HCT116 (cell line): ENCODE measurements around the gene EVC2. TPM values are rescaled to one million over a fixed set of nuclear protein-coding genes. Genes with fewer than 3 reads are reported as not detected.

Experiments
- ATAC-seq: fragments of 200-7000 bp; cut with Tn5 transposase; 2 replicates; pipeline ENCODE4 v1.9.1; 2020; ENCODE audit warnings: mild to moderate bottlenecking, moderate library complexity
- BruUV-seq: library from RNA; stranded (reverse); fragments of 400-500 nt; replicated peaks from 2 replicates; lab custom pipeline; 2021; lab: Mats Ljungman, UMichigan
- CTCF ChIA-PET: fragments of 300-600 bp; sonication (Branson Sonifier 250); formaldehyde crosslinking; loops from one replicate; lab custom pipeline; 2021; ENCODE audit warnings: antibody characterized with exemption; lab: Charles Lee
- POLR2A ChIA-PET: fragments of 300-600, 350-600 bp; sonication (Branson Sonifier 250); formaldehyde crosslinking; loops from one replicate; lab custom pipeline; 2021; ENCODE audit warnings: antibody characterized with exemption; lab: Charles Lee
- RAD21 ChIA-PET, 2 experiments: fragments of 300-600 bp; sonication (Branson Sonifier 250); formaldehyde crosslinking; loops; one replicate each; lab custom pipeline; 2023; ENCODE audit warnings: low total read pairs in 2 of 2; ENCODE audit not compliant: uncharacterized antibody in 2 of 2, unreplicated experiment in 2 of 2, low non-redundant PET in 1 of 2; lab: Charles Lee
- DNase-seq: peaks from one replicate; pipeline ENCODE4 v3.0.0-alpha.2; 2010; ENCODE audit warnings: low read depth, low spot score
- H2AFZ ChIP-seq: fragments of 200-600 bp; shearing (Covaris generic), sonication (generic); 2 replicates; pipeline ENCODE4 v1.6.1; 2017; ENCODE audit warnings: low read depth, mixed run types, mixed read lengths, antibody characterized with exemption, low read length; ENCODE audit not compliant: poor library complexity, severe bottlenecking
- H3K27ac ChIP-seq: 2 replicates; pipeline ENCODE4 v1.5.1; 2012; ENCODE audit warnings: low read depth, low read length
- H3K27me3 ChIP-seq: fragments of 200-600 bp; sonication (generic); 2 replicates; pipeline ENCODE4 v1.6.1; 2016; ENCODE audit warnings: mixed run types, low read length, mixed read lengths; ENCODE audit not compliant: insufficient read depth
- H3K36me3 ChIP-seq, 2 experiments: fragments of 200-500 bp in 1 of 2; fragments of 200-600 bp in 1 of 2; sonication (Bioruptor generic) in 1 of 2; sonication (generic) in 1 of 2; 2 replicates each; pipeline versions ENCODE4 v1.5.1 to v1.6.1; 2014 to 2016; ENCODE audit warnings: low read length in 2 of 2, inconsistent platforms in 1 of 2, mixed read lengths in 1 of 2, mixed run types in 1 of 2; ENCODE audit not compliant: insufficient read depth in 2 of 2, control insufficient read depth in 1 of 2
- H3K4me1 ChIP-seq, 2 experiments: fragments of 200-600 bp in 1 of 2; sonication (generic) in 1 of 2; 2 replicates each; pipeline versions ENCODE4 v1.5.1 to v1.6.1; 2012 to 2017; ENCODE audit warnings: low read length in 2 of 2, inconsistent platforms in 1 of 2, mild to moderate bottlenecking in 1 of 2, mixed read lengths in 1 of 2, mixed run types in 1 of 2, moderate library complexity in 1 of 2; ENCODE audit not compliant: insufficient read depth in 2 of 2, control insufficient read depth in 1 of 2
- H3K4me2 ChIP-seq: fragments of 200-600 bp; sonication (generic); 2 replicates; pipeline ENCODE4 v1.6.1; 2017; ENCODE audit warnings: mixed run types, low read length, mixed read lengths
- H3K4me3 ChIP-seq, 2 experiments: fragments of 200-600 bp in 1 of 2; sonication (generic) in 1 of 2; replicated peaks in 1 of 2; 2 replicates each; pipeline ENCODE4 v1.5.1; 2011 to 2016; ENCODE audit warnings: low read length in 2 of 2, control low read depth in 1 of 2, low read depth in 1 of 2, mild to moderate bottlenecking in 1 of 2, mixed read lengths in 1 of 2, mixed run types in 1 of 2
- H3K79me2 ChIP-seq: fragments of 200-600 bp; sonication (generic); 2 replicates; pipeline ENCODE4 v1.6.1; 2017; ENCODE audit warnings: mild to moderate bottlenecking, mixed run types, low read length, moderate library complexity, mixed read lengths; ENCODE audit not compliant: insufficient read depth
- H3K9ac ChIP-seq: fragments of 200-600 bp; sonication (generic); 2 replicates; pipeline ENCODE4 v1.6.1; 2016; ENCODE audit warnings: low read length, mixed read lengths
- H3K9me2 ChIP-seq: fragments of 200-600 bp; sonication (generic), shearing (Covaris generic); 2 replicates; pipeline ENCODE4 v1.6.1; 2017; ENCODE audit warnings: mixed run types, mild to moderate bottlenecking, moderate library complexity; ENCODE audit not compliant: insufficient read depth
- H3K9me3 ChIP-seq, 2 experiments: fragments of 200-500 bp in 1 of 2; fragments of 200-600 bp in 1 of 2; sonication (Bioruptor generic) in 1 of 2; sonication (generic) in 1 of 2; 2 replicates each; pipeline ENCODE4 v1.6.1; 2014 to 2017; ENCODE audit warnings: low read length in 2 of 2, mixed read lengths in 2 of 2, inconsistent platforms in 1 of 2, low read depth in 1 of 2, mild to moderate bottlenecking in 1 of 2, mixed run types in 1 of 2, moderate library complexity in 1 of 2; ENCODE audit not compliant: control insufficient read depth in 1 of 2, insufficient read depth in 1 of 2
- H4K20me1 ChIP-seq: fragments of 200-600 bp; sonication (generic), shearing (Covaris generic); 2 replicates; pipeline ENCODE4 v1.6.1; 2017; ENCODE audit warnings: mixed run types, mild to moderate bottlenecking, moderate library complexity; ENCODE audit not compliant: insufficient read depth
- CEBPB ChIP-seq: IDR thresholded peaks from 2 replicates; pipeline ENCODE4 v1.6.1; 2012; ENCODE audit warnings: low read depth
- EGR1 ChIP-seq: IDR thresholded peaks from 2 replicates; pipeline ENCODE4 v1.6.1; 2012; ENCODE audit warnings: low read depth
- ELF1 ChIP-seq: IDR thresholded peaks from 2 replicates; pipeline ENCODE4 v1.6.1; 2012; ENCODE audit warnings: low read depth, borderline replicate concordance
- EZH2phosphoT487 ChIP-seq: fragments of 200-600 bp; IDR thresholded peaks from 2 replicates; pipeline ENCODE4 v1.6.1; 2018; ENCODE audit warnings: antibody characterized with exemption, borderline replicate concordance
- FOSL1 ChIP-seq: IDR thresholded peaks from 2 replicates; pipeline ENCODE4 v1.6.1; 2012; ENCODE audit warnings: low read depth
- POLR2AphosphoS5 ChIP-seq: IDR thresholded peaks from 2 replicates; pipeline ENCODE4 v1.6.1; 2011; ENCODE audit warnings: mild to moderate bottlenecking, low read depth, low read length, moderate library complexity
- RAD21 ChIP-seq: IDR thresholded peaks from 2 replicates; pipeline ENCODE4 v1.6.1; 2012; ENCODE audit warnings: low read depth, mild to moderate bottlenecking
- SIN3A ChIP-seq: IDR thresholded peaks from 2 replicates; pipeline ENCODE4 v1.6.1; 2012; ENCODE audit warnings: low read depth
- SP1 ChIP-seq: IDR thresholded peaks from 2 replicates; pipeline ENCODE4 v1.6.1; 2012; ENCODE audit warnings: low read depth
- YY1 ChIP-seq: IDR thresholded peaks from 2 replicates; pipeline ENCODE4 v1.6.1; 2011; ENCODE audit warnings: low read length, low read depth, moderate library complexity, mild to moderate bottlenecking; ENCODE audit not compliant: insufficient replicate concordance; ENCODE audit errors: extremely low read depth
- ZFX ChIP-seq: fragments of 450-650 bp; IDR thresholded peaks from 2 replicates; pipeline ENCODE4 v1.6.1; 2017
- ZNF274 ChIP-seq: fragments of 200-500 bp; sonication (Bioruptor generic); IDR thresholded peaks from 2 replicates; pipeline ENCODE4 v1.6.1; 2014; ENCODE audit warnings: mild to moderate bottlenecking, low read depth, low read length, inconsistent platforms
- intact Hi-C: fragments of 100-400 bp; cut with micrococcal nuclease; formaldehyde crosslinking; loops from 2 replicates; pipeline ENCODE4 v1.10.0; 2022
- total RNA-seq: library from RNA; stranded (reverse); gene quantifications from one replicate; pipeline ENCODE4 v1.2.1, GENCODE V29; 2021; ENCODE audit not compliant: unreplicated experiment
- TF ChIP-seq, protein P1 (sequence below): IDR thresholded peaks from 2 replicates; pipeline ENCODE4 v1.6.1; 2012
- TF ChIP-seq, protein P2 (sequence below): IDR thresholded peaks from 2 replicates; pipeline ENCODE4 v1.6.1; 2011; ENCODE audit warnings: mild to moderate bottlenecking, low read length, moderate library complexity; ENCODE audit not compliant: insufficient replicate concordance; ENCODE audit errors: extremely low read depth
- TF ChIP-seq, protein P3 (sequence below): IDR thresholded peaks from 2 replicates; pipeline ENCODE4 v1.6.1; 2012; ENCODE audit warnings: low read depth
- TF ChIP-seq, protein P4 (sequence below): IDR thresholded peaks from 2 replicates; pipeline ENCODE4 v1.6.1; 2012

EVC2 gene
- total RNA-seq, 1 experiment from 2014 or later, result not detected

DNA sequence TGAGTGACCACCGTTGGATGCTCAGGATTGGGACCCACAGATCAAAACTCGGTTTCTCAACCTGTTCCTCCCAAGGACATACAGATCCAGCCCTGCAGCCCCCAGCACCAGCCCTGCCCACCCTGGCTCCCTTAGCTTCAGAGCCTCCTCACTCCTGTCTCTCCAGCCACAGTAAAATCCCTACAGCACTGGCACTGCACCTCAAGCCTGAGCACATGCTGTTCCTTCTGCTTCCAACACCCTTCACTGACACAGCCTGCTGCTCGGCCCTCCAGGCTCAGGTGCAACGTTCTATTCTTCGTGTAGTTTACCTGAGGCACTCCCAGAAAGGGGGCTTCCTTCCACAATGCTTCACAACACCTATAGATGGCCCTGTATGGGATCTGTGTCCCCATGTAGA lies 163.6 kb downstream of the EVC2 start:
- no peaks in the 10 kb centered on the region for H3K79me2 ChIP-seq
- no peak for DNase-seq
- TF ChIP-seq, protein P1, sequence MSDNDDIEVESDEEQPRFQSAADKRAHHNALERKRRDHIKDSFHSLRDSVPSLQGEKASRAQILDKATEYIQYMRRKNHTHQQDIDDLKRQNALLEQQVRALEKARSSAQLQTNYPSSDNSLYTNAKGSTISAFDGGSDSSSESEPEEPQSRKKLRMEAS, result no peak
- TF ChIP-seq POLR2AphosphoS5 (no peak), ZNF274 (no peak), FOSL1 (no peak), EGR1 (no peak), ELF1 (no peak), SP1 (no peak), CEBPB (no peak), YY1 (no peak), ZFX (no peak), SIN3A (no peak), RAD21 (no peak), EZH2phosphoT487 (no peak)
- TF ChIP-seq, protein P2, sequence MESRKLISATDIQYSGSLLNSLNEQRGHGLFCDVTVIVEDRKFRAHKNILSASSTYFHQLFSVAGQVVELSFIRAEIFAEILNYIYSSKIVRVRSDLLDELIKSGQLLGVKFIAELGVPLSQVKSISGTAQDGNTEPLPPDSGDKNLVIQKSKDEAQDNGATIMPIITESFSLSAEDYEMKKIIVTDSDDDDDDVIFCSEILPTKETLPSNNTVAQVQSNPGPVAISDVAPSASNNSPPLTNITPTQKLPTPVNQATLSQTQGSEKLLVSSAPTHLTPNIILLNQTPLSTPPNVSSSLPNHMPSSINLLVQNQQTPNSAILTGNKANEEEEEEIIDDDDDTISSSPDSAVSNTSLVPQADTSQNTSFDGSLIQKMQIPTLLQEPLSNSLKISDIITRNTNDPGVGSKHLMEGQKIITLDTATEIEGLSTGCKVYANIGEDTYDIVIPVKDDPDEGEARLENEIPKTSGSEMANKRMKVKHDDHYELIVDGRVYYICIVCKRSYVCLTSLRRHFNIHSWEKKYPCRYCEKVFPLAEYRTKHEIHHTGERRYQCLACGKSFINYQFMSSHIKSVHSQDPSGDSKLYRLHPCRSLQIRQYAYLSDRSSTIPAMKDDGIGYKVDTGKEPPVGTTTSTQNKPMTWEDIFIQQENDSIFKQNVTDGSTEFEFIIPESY, result no peak
- TF ChIP-seq, protein P3, sequence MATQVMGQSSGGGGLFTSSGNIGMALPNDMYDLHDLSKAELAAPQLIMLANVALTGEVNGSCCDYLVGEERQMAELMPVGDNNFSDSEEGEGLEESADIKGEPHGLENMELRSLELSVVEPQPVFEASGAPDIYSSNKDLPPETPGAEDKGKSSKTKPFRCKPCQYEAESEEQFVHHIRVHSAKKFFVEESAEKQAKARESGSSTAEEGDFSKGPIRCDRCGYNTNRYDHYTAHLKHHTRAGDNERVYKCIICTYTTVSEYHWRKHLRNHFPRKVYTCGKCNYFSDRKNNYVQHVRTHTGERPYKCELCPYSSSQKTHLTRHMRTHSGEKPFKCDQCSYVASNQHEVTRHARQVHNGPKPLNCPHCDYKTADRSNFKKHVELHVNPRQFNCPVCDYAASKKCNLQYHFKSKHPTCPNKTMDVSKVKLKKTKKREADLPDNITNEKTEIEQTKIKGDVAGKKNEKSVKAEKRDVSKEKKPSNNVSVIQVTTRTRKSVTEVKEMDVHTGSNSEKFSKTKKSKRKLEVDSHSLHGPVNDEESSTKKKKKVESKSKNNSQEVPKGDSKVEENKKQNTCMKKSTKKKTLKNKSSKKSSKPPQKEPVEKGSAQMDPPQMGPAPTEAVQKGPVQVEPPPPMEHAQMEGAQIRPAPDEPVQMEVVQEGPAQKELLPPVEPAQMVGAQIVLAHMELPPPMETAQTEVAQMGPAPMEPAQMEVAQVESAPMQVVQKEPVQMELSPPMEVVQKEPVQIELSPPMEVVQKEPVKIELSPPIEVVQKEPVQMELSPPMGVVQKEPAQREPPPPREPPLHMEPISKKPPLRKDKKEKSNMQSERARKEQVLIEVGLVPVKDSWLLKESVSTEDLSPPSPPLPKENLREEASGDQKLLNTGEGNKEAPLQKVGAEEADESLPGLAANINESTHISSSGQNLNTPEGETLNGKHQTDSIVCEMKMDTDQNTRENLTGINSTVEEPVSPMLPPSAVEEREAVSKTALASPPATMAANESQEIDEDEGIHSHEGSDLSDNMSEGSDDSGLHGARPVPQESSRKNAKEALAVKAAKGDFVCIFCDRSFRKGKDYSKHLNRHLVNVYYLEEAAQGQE, result no peak
- TF ChIP-seq, protein P4, sequence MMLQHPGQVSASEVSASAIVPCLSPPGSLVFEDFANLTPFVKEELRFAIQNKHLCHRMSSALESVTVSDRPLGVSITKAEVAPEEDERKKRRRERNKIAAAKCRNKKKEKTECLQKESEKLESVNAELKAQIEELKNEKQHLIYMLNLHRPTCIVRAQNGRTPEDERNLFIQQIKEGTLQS, result no peak
- TF ChIP-seq, all 23 proteins: peak for 0
- Histone ChIP-seq H3K9me3 (no peaks in the 10 kb centered on the region), H3K4me3 (no peak overlapping the region), H3K9me2 (no peaks in the 10 kb centered on the region), H4K20me1 (no peaks in the 10 kb centered on the region), H3K4me1 (no peaks in the 10 kb centered on the region), H3K9ac (no peak overlapping the region), H2AFZ (no peak overlapping the region), H3K27me3 (peaks cover 35% of the 10 kb centered on the region), H3K27ac (no peak overlapping the region), H3K4me2 (no peak overlapping the region), H3K36me3 (no peaks in the 10 kb centered on the region)
- ChIA-PET RAD21 (no interaction called here), CTCF (no interaction called here), POLR2A (no interaction called here)
- intact Hi-C loops, result no loop called here
- no TSS peak for BruUV-seq
- no peak for ATAC-seq
